HG02798 (cell line): ENCODE results near the gene CTBP2.
"Not testable (repeated sequence)": the region's sequence is repeated elsewhere in the genome, so short reads cannot be mapped to it uniquely, and the experiment has no call there.

Source experiments
- ATAC-seq: cut with Tn5 transposase; IDR thresholded peaks from one replicate; pipeline ENCODE4 v1.9.1; 2021; ENCODE audit warnings: mild to moderate bottlenecking; ENCODE audit not compliant: unreplicated experiment, poor library complexity

CTBP2 gene

GRCh38 chr10:124993736-124994451 is 166.5 kb downstream of the CTBP2 start:
- ATAC-seq, result no peak

GRCh38 chr10:124993345-124993708 is 167.0 kb downstream of the CTBP2 start:
- ATAC-seq, result no peak

GRCh38 chr10:124992462-124993344 is 167.7 kb downstream of the CTBP2 start:
- peak; percentile 61 for ATAC-seq

- ATAC-seq, result no peak
These were observed 168.5 kb downstream of the CTBP2 start for GRCh38 chr10:124991835-124992234.

- no peak for ATAC-seq
These were observed 169.4 kb downstream of the CTBP2 start for GRCh38 chr10:124990671-124991625.

- no peak for ATAC-seq
These were observed 170.8 kb downstream of the CTBP2 start for GRCh38 chr10:124989526-124989925.

GRCh38 chr10:124988753-124989152 is 171.6 kb downstream of the CTBP2 start:
- not testable (repeated sequence) for ATAC-seq

- ATAC-seq, result no peak
These were observed 172.6 kb downstream of the CTBP2 start for GRCh38 chr10:124987788-124988187.

GRCh38 chr10:124985162-124985561 is 175.2 kb downstream of the CTBP2 start:
- ATAC-seq, result no peak

GRCh38 chr10:124984376-124984775 is 176.0 kb downstream of the CTBP2 start:
- no peak for ATAC-seq

- ATAC-seq, result no peak
These were observed 177.0 kb downstream of the CTBP2 start for GRCh38 chr10:124983321-124983720.

GRCh38 chr10:124978376-124978725 is 182.0 kb downstream of the CTBP2 start:
- ATAC-seq, result no peak

- ATAC-seq, result no peak
These were observed 182.6 kb downstream of the CTBP2 start for GRCh38 chr10:124977648-124978375.

GRCh38 chr10:124977161-124977560 is 183.2 kb downstream of the CTBP2 start:
- ATAC-seq, result no peak

GRCh38 chr10:124975977-124976514 is 184.3 kb downstream of the CTBP2 start:
- peak; percentile 75 for ATAC-seq

- ATAC-seq, result no peak
These were observed 186.2 kb downstream of the CTBP2 start for GRCh38 chr10:124974131-124974530.

- ATAC-seq, result no peak
These were observed 187.7 kb downstream of the CTBP2 start for GRCh38 chr10:124972637-124973036.

GRCh38 chr10:124971276-124971675 is 189.1 kb downstream of the CTBP2 start:
- ATAC-seq, result peak; percentile 51

GRCh38 chr10:124967255-124967654 is 193.1 kb downstream of the CTBP2 start:
- no peak for ATAC-seq

- ATAC-seq, result no peak
These were observed 194.4 kb downstream of the CTBP2 start for GRCh38 chr10:124966008-124966407.
